Stimulated activated naive B cell treated with anti-CD40 and anti-IgM and Interleukin-4, amounts not matched to agents 10 μg/mL and 1 μg/mL and 100 μg/mL, for 72 hours (primary cell): ENCODE data around the gene CAMK2D.

Experiments
- ATAC-seq, 2 donors: fragments of 150-1000 bp; cut with Tn5 transposase; replicated peaks; 2 replicates each; pipeline ENCODE4 v1.10.0; 2021; ENCODE audit warnings: moderate library complexity in 1 of 2
- DNase-seq: peaks from one replicate; pipeline ENCODE4 v3.0.0; 2021
- H3K27ac Mint-ChIP-seq: one replicate; pipeline ENCODE4 v1.8.0; 2022; ENCODE audit warnings: mild to moderate bottlenecking, mixed read lengths
- H3K27me3 Mint-ChIP-seq, 2 donors: one replicate each; pipeline ENCODE4 v1.8.0; 2022; ENCODE audit warnings: mixed read lengths in 2 of 2
- H3K36me3 Mint-ChIP-seq, 2 donors: one replicate each; pipeline ENCODE4 v1.8.0; 2022; ENCODE audit warnings: mixed read lengths in 2 of 2, mild to moderate bottlenecking in 1 of 2
- H3K4me1 Mint-ChIP-seq, 2 donors: one replicate each; pipeline ENCODE4 v1.8.0; 2022; ENCODE audit warnings: mixed read lengths in 2 of 2, mild to moderate bottlenecking in 1 of 2
- H3K4me3 Mint-ChIP-seq, 2 donors: one replicate each; pipeline ENCODE4 v1.8.0; 2022; ENCODE audit warnings: mild to moderate bottlenecking in 2 of 2, mixed read lengths in 2 of 2, moderate library complexity in 1 of 2
- H3K9me3 Mint-ChIP-seq, 2 donors: one replicate each; pipeline ENCODE4 v1.8.0; 2022; ENCODE audit warnings: mixed read lengths in 2 of 2, mild to moderate bottlenecking in 1 of 2

The CAMK2D gene

GRCh38 chr4:113467581-113467980, 294.0 kb downstream of the CAMK2D start:
- H3K27me3 Mint-ChIP-seq, result no peaks in the 10 kb centered on the region
- peaks cover 28 to 44% of the 10 kb centered on the region in 2 donors for H3K36me3 Mint-ChIP-seq
- peaks cover 14 to 21% of the 10 kb centered on the region in 2 donors for H3K4me1 Mint-ChIP-seq
- no peaks in the 10 kb centered on the region for H3K9me3 Mint-ChIP-seq
- no peak overlapping the region for H3K4me3 Mint-ChIP-seq
- no peak for ATAC-seq
- H3K27ac Mint-ChIP-seq, result no peak overlapping the region
- no peak for DNase-seq

DNA sequence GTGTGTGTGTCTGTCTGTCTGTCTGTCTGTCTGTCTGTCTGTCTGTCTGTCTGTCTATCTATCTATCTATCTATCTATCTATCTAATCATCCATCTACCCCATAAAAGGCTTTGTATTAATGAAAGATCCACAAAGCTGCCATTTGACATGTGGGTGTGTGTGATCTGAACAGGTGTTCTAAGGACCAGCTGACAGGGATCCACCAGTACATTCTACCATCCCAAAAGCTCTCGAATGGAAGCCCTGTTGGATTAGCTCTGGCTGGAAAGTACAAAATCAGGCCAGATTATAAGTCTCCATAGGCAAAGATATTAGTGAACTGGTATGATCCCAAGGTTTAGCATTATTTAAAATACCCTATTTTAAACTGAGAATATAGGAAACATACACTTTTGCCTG, 299.3 kb downstream of the CAMK2D start:
- H3K27me3 Mint-ChIP-seq, result no peaks in the 10 kb centered on the region
- ATAC-seq (no peak), DNase-seq (no peak)
- no peaks in the 10 kb centered on the region for H3K9me3 Mint-ChIP-seq
- H3K36me3 Mint-ChIP-seq, result peaks cover 15 to 35% of the 10 kb centered on the region in 2 donors
- peaks cover 7 to 9% of the 10 kb centered on the region in 2 donors for H3K4me1 Mint-ChIP-seq
- no peak overlapping the region for H3K4me3 Mint-ChIP-seq
- peak overlapping the region; percentile 38 for H3K27ac Mint-ChIP-seq

GRCh38 chr4:113461281-113461680, 300.3 kb downstream of the CAMK2D start:
- H3K36me3 Mint-ChIP-seq, result peaks cover 20 to 44% of the 10 kb centered on the region in 2 donors
- no peaks in the 10 kb centered on the region for H3K27me3 Mint-ChIP-seq
- H3K9me3 Mint-ChIP-seq, result no peaks in the 10 kb centered on the region
- no peak overlapping the region for H3K4me3 Mint-ChIP-seq
- ATAC-seq (no peak), DNase-seq (no peak)
- H3K27ac Mint-ChIP-seq, result peak overlapping the region; percentile 44
- H3K4me1 Mint-ChIP-seq, result peaks cover 7 to 9% of the 10 kb centered on the region in 2 donors

DNA sequence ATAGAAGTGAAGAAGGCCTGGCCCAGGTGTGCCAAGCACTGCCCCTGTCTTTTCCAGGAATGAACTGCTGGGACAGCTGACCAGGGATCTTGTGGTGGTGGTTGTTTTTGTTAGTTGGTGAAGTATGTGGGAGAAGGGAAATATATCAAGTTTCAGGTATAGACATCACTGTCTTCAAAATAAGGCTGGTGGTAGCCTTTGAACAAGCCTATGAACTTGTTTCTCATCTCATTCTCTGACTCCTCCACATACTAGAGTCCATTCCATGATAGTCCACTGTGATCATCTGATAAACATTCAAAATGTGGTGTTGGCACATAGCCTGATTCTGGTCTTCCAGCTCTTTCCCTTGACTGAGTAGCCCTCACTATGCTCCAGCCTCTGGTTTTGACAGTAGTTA, 303.7 kb downstream of the CAMK2D start:
- no peak for ATAC-seq
- Mint-ChIP-seq H3K27ac (no peak overlapping the region), H3K4me1 (peaks cover 15 to 24% of the 10 kb centered on the region in 2 donors), H3K4me3 (no peak overlapping the region), H3K27me3 (no peaks in the 10 kb centered on the region), H3K9me3 (no peaks in the 10 kb centered on the region), H3K36me3 (peaks cover 29 to 45% of the 10 kb centered on the region in 2 donors)
- no peak for DNase-seq

DNA sequence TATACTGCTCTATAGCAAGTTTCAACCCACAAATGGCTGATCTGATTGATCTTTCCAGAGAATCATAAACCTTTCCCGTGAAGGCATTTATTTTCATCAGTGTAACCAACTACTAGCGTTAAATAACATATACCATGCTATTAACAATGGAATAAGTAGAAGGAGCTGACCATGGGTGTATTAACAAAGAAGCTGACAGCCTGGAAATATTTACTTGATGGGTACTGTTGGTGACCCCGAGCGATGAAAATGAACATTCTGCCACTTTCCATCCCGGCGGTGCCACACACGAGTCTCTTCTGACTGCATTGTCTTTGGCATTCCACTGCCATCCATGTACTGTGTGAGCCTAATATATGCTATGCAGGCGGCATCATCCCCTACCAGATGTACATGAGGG, 304.4 kb downstream of the CAMK2D start:
- no peaks in the 10 kb centered on the region for H3K27me3 Mint-ChIP-seq
- no peaks in the 10 kb centered on the region for H3K9me3 Mint-ChIP-seq
- H3K27ac Mint-ChIP-seq, result no peak overlapping the region
- ATAC-seq, result no peak
- peaks cover 13 to 24% of the 10 kb centered on the region in 2 donors for H3K4me1 Mint-ChIP-seq
- no peak overlapping the region for H3K4me3 Mint-ChIP-seq
- DNase-seq, result no peak
- peaks cover 29 to 44% of the 10 kb centered on the region in 2 donors for H3K36me3 Mint-ChIP-seq

DNA sequence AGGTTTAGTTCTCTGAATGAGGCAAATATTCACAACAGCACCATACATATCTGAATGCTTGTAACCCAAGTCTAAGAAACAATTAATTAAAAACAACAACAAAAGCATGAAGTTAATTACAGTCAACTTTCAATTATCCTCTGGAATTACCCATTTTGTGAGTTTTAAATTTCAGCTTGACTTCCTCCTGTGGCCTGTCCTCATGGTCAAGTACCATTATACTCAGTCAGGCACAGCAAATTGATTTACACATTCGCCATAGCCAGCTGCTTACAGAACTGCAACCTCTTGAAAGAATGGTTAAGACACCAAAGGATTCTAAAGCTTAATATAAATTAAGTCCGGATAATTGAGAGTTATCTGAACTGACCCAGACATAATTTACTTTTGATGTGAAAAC, 306.5 kb downstream of the CAMK2D start:
- Mint-ChIP-seq H3K27me3 (no peaks in the 10 kb centered on the region), H3K4me3 (no peak overlapping the region), H3K4me1 (peaks cover 6 to 26% of the 10 kb centered on the region in 2 donors), H3K9me3 (no peaks in the 10 kb centered on the region), H3K27ac (no peak overlapping the region), H3K36me3 (peaks cover 31 to 38% of the 10 kb centered on the region in 2 donors)
- ATAC-seq (no peak), DNase-seq (no peak)

GRCh38 chr4:113452868-113453620, 308.5 kb downstream of the CAMK2D start:
- Mint-ChIP-seq H3K27ac (peak overlapping the region; percentile 81), H3K27me3 (no peaks in the 10 kb centered on the region), H3K4me1 (peaks cover 6 to 26% of the 10 kb centered on the region in 2 donors), H3K36me3 (peaks cover 29 to 36% of the 10 kb centered on the region in 2 donors), H3K9me3 (no peaks in the 10 kb centered on the region), H3K4me3 (peak overlapping the region in 1 of 2 donors; percentile 50)
- DNase-seq (no peak), ATAC-seq (peak; percentile 53 to 84)

GRCh38 chr4:113452152-113452551, 309.4 kb downstream of the CAMK2D start:
- H3K4me1 Mint-ChIP-seq, result peaks cover 6 to 26% of the 10 kb centered on the region in 2 donors
- peaks cover 0 to under 1% of the 10 kb centered on the region in 2 donors for H3K9me3 Mint-ChIP-seq
- H3K27ac Mint-ChIP-seq, result no peak overlapping the region

DNA sequence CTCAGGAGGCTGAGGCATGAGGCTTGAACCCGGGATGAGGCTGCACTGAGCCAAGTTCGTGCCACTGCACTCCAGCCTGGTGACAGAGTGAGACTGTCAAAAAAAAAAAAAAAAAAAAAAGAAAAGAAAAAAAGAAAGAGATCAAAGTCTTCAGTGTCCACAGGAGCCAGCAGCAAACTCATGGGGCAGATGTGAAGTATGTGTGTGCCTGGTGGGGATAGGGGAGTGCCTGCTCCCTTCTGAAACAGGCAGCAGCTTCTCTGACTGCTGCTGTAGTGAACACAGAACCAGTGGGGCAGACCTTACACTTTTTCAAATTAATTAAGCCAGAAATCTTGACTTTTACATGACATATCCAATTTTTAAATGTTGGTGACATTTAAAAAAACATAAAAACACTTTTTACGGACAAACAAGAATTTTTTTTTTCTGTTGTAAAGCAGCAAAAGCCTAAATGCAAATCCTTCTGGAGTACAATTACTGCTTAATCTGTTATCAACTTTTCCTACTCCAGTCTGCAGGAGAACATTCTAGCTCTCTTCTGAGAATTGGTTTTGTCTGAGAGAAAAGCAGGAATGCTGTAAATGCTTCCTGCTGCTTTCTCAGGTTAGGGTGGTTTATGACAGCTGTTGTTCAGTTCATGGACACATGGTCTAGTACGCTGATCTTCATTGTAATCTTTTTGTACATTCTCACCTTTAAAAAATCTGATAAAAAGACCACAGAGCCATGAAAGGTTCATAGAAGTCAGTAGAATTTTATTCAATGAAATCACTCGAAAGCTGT, 311.1 kb downstream of the CAMK2D start:
- ATAC-seq, result no peak
- Mint-ChIP-seq H3K4me1 (peaks cover 13 to 26% of the 10 kb centered on the region in 2 donors), H3K36me3 (peaks cover 31 to 33% of the 10 kb centered on the region in 2 donors), H3K27ac (no peak overlapping the region), H3K9me3 (peaks cover 3 to 7% of the 10 kb centered on the region in 2 donors), H3K27me3 (no peaks in the 10 kb centered on the region), H3K4me3 (no peak overlapping the region)
- no peak for DNase-seq

More at GRCh38 chr4:113452152-113452551, 309.4 kb downstream of the CAMK2D start:
- H3K4me3 Mint-ChIP-seq, result no peak overlapping the region
- DNase-seq (no peak), ATAC-seq (no peak)
- H3K27me3 Mint-ChIP-seq, result no peaks in the 10 kb centered on the region
- peaks cover 29 to 30% of the 10 kb centered on the region in 2 donors for H3K36me3 Mint-ChIP-seq

GRCh38 chr4:113449410-113449974, 312.0 kb downstream of the CAMK2D start:
- Mint-ChIP-seq H3K36me3 (peaks cover 31 to 33% of the 10 kb centered on the region in 2 donors), H3K27me3 (no peaks in the 10 kb centered on the region), H3K4me1 (peaks cover 13 to 25% of the 10 kb centered on the region in 2 donors), H3K27ac (no peak overlapping the region), H3K4me3 (no peak overlapping the region), H3K9me3 (peaks cover 3 to 7% of the 10 kb centered on the region in 2 donors)
- ATAC-seq (no peak), DNase-seq (no peak)

DNA sequence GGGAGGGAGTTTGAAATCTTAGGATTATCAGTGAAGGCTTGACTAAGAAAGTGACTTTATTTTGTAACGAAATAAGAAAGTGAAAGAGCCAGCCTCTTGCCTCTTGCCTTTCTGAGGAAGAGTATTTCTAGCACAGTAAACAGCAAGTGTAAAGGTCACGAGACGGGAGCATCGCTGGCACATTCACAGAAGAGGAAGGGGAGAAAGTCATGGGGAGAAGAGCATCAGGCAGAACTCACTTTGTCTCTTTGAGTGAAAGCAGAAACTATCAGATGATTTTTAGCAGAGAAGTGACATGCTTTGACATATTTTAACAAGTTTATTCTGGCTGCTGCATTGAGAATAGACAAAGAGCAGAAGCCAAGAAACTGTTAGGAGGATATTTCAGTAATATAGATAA, 313.8 kb downstream of the CAMK2D start:
- Mint-ChIP-seq H3K27me3 (no peaks in the 10 kb centered on the region), H3K27ac (no peak overlapping the region), H3K4me1 (peaks cover 14 to 19% of the 10 kb centered on the region in 2 donors), H3K4me3 (no peak overlapping the region), H3K36me3 (peaks cover 22% of the 10 kb centered on the region in 2 donors), H3K9me3 (peaks cover 3 to 10% of the 10 kb centered on the region in 2 donors)
- ATAC-seq, result peak; percentile 95 to 96
- peak; percentile 51 for DNase-seq

GRCh38 chr4:113447061-113447460, 314.5 kb downstream of the CAMK2D start:
- Mint-ChIP-seq H3K27me3 (no peaks in the 10 kb centered on the region), H3K27ac (no peak overlapping the region)
- no peak for ATAC-seq

DNA sequence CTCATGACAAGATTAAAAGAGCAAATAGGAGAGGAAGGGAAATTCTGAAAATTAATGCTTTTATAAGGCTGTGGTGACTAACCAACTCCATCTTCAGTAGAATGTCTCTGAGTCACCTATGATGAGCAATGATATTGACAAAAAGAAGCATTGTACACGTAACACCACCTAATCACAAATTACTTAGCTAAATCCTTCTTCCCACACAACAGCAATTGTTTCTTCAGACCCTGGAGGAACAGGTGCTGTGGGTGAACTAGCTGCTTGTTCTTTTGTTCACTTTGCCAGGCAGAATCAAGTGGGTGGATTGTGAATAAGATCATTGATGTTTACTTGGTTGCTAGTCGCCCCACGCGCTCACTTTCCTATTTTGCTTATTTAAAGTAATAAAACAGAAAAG, 315.5 kb downstream of the CAMK2D start:
- Mint-ChIP-seq H3K27ac (peak overlapping the region; percentile 81), H3K27me3 (no peaks in the 10 kb centered on the region), H3K4me3 (no peak overlapping the region), H3K36me3 (peaks cover 13 to 16% of the 10 kb centered on the region in 2 donors), H3K4me1 (peaks cover 11 to 14% of the 10 kb centered on the region in 2 donors), H3K9me3 (peaks cover 3 to 10% of the 10 kb centered on the region in 2 donors)
- ATAC-seq (peak in 1 of 2 donors; percentile 25), DNase-seq (no peak)

More at GRCh38 chr4:113447061-113447460, 314.5 kb downstream of the CAMK2D start:
- H3K4me3 Mint-ChIP-seq, result peak overlapping the region in 1 of 2 donors; percentile 39
- peaks cover 14 to 17% of the 10 kb centered on the region in 2 donors for H3K4me1 Mint-ChIP-seq
- H3K36me3 Mint-ChIP-seq, result peaks cover 21% of the 10 kb centered on the region in 2 donors
- DNase-seq, result no peak
- peaks cover 3 to 10% of the 10 kb centered on the region in 2 donors for H3K9me3 Mint-ChIP-seq

DNA sequence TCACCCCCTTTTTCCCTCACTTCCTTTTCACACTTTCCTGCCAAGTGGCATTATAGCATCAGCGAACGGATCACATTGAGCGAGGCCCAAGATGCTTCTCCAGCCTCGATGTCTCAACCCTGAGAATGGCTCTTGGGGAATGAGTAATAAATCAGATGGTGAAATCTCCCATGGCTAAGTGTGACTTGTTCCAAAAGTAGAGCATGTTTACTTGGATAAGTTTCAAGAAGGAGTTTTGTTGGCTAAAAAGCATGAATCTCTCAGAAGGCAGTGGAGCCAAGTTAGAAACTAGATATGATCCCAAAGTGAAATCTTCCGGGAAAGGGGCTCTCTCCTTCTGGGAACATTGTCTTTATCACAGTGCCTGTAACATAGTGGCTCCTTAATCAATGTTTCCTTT, 316.3 kb downstream of the CAMK2D start:
- ATAC-seq, result no peak

More for the DNA sequence above, 316.3 kb downstream of the CAMK2D start:
- Mint-ChIP-seq H3K27ac (no peak overlapping the region), H3K4me3 (no peak overlapping the region), H3K27me3 (no peaks in the 10 kb centered on the region), H3K36me3 (peaks cover 13 to 16% of the 10 kb centered on the region in 2 donors), H3K9me3 (peaks cover 3 to 10% of the 10 kb centered on the region in 2 donors), H3K4me1 (peaks cover 11 to 14% of the 10 kb centered on the region in 2 donors)
- DNase-seq, result no peak
